Lower lobe of right lung (tissue), 2 donors: Measurements from ENCODE around the gene OARD1. TPM values are rescaled to one million over a fixed set of nuclear protein-coding genes. Genes with fewer than 3 reads are reported as not detected.

Source experiments
- ATAC-seq, 2 donors: fragments of 200-7000 bp; cut with Tn5 transposase; one replicate each; pipeline ENCODE4 v1.9.1; 2020 to 2022; ENCODE audit warnings: mild to moderate bottlenecking in 2 of 2, moderate library complexity in 2 of 2
- DNase-seq: peaks from one replicate; pipeline ENCODE4 v3.0.0-alpha.2; 2020
- H3K27ac ChIP-seq: fragments of 200-600 bp; one replicate; pipeline ENCODE4 v1.8.0; 2022
- H3K27me3 ChIP-seq: fragments of 200-600 bp; one replicate; pipeline ENCODE4 v1.8.0; 2022; ENCODE audit warnings: low read depth
- H3K36me3 ChIP-seq: fragments of 200-600 bp; one replicate; pipeline ENCODE4 v1.8.0; 2022; ENCODE audit warnings: mild to moderate bottlenecking
- H3K4me1 ChIP-seq: fragments of 200-600 bp; one replicate; pipeline ENCODE4 v1.8.0; 2022
- H3K4me3 ChIP-seq: fragments of 200-600 bp; one replicate; pipeline ENCODE4 v1.8.0; 2022; ENCODE audit warnings: mild to moderate bottlenecking
- H3K9me3 ChIP-seq: fragments of 200-600 bp; one replicate; pipeline ENCODE4 v1.8.0; 2022
- intact Hi-C: fragments of 100-400 bp; cut with DNase I; formaldehyde crosslinking; loops from one replicate; pipeline ENCODE4 v1.11.0; 2022
- total RNA-seq: library from RNA; stranded (reverse); fragmentation: NEBNext Ultra II Directional; extraction: Animal tissue kit (Norgen Biotek cat#: 25700); gene quantifications from one replicate; pipeline ENCODE4 v1.2.1, GENCODE V29; 2021
- TF ChIP-seq, protein P1 (sequence below): fragments of 200-600 bp; IDR thresholded peaks from one replicate; pipeline ENCODE4 v1.8.0; 2022; ENCODE audit warnings: antibody characterized with exemption, mild to moderate bottlenecking
- donor health status: DM: no; HTN: yes; CAD: no; lungs with severe emphysema.

The OARD1 gene
- total RNA-seq, 1 donor from 2014 or later = 28.7 TPM

DNA sequence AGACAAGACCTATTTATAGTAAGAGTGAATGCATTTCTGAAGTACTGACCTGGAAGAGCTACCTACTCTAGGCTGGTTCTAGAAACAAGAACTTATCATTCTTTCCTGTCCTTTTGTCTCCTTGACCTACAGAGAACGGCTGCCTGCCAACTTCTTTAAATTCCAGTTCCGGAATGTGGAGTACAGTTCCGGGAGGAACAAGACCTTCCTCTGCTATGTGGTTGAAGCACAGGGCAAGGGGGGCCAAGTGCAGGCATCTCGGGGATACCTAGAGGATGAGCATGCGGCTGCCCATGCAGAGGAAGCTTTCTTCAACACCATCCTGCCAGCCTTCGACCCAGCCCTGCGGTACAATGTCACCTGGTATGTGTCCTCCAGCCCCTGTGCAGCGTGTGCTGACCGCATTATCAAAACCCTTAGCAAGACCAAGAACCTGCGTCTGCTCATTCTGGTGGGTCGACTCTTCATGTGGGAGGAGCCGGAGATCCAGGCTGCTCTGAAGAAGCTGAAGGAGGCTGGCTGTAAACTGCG, 10.9 kb downstream of the OARD1 start:
- intact Hi-C loops = no loop called here
- no peaks in the 10 kb centered on the region for H3K27me3 ChIP-seq

DNA sequence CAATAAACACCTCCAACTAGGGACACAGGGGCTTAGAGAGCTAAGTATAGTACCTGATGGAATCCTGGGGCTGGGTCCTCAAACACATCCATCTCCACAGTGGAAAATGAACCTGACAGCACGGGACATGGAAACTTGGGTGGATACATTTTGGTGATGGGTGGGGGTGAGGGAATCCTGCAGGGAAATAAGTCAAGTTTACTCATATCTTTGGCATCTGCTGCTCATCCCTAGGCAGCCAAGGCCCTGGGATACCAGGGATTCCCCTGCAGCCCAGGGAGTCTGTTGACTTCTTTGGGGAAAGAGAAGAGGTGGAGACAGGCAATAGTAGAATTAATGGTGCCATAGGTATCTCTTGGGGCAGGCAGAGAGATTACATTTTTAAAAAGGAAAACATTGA, 12.6 kb downstream of the OARD1 start:
- ATAC-seq (no peak), DNase-seq (no peak)
- H3K4me1 ChIP-seq = peaks cover 12% of the 10 kb centered on the region
- TF ChIP-seq, protein P1, sequence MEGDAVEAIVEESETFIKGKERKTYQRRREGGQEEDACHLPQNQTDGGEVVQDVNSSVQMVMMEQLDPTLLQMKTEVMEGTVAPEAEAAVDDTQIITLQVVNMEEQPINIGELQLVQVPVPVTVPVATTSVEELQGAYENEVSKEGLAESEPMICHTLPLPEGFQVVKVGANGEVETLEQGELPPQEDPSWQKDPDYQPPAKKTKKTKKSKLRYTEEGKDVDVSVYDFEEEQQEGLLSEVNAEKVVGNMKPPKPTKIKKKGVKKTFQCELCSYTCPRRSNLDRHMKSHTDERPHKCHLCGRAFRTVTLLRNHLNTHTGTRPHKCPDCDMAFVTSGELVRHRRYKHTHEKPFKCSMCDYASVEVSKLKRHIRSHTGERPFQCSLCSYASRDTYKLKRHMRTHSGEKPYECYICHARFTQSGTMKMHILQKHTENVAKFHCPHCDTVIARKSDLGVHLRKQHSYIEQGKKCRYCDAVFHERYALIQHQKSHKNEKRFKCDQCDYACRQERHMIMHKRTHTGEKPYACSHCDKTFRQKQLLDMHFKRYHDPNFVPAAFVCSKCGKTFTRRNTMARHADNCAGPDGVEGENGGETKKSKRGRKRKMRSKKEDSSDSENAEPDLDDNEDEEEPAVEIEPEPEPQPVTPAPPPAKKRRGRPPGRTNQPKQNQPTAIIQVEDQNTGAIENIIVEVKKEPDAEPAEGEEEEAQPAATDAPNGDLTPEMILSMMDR = no peak
- peaks cover 16% of the 10 kb centered on the region for H3K36me3 ChIP-seq
- no peaks in the 10 kb centered on the region for H3K9me3 ChIP-seq
- no peak overlapping the region for H3K4me3 ChIP-seq
- H3K27ac ChIP-seq = no peak overlapping the region
- no peaks in the 10 kb centered on the region for H3K27me3 ChIP-seq
- intact Hi-C loops = no loop called here

More for the DNA sequence above, 10.9 kb downstream of the OARD1 start:
- H3K4me1 ChIP-seq = peaks cover 12% of the 10 kb centered on the region
- DNase-seq (no peak), ATAC-seq (peak; percentile 51 to 54)
- no peak overlapping the region for H3K4me3 ChIP-seq
- H3K9me3 ChIP-seq = no peaks in the 10 kb centered on the region
- H3K27ac ChIP-seq = no peak overlapping the region
- TF ChIP-seq, protein P1 = no peak
- peaks cover 32% of the 10 kb centered on the region for H3K36me3 ChIP-seq

DNA sequence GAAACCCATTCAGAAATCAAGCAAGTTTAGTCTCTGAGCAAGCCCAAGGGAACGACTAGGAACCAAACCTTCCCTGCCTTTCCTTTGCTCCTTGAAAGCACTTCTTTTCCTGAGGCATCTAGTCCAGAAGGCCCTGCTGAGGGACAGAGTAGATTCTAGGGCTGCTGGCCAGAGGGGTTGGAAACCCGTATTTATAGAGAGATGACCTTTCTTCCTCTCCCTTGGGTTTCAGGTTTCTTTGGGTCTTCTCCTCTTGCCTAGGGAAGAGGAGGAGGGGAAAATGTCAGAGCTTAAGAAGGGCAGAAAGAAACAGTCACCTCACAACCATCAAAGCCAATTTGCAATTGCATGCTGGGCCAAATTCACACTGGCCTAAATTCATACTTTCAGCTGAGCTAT, 13.4 kb downstream of the OARD1 start:
- ATAC-seq = no peak
- Histone ChIP-seq H3K36me3 (peaks cover 8% of the 10 kb centered on the region), H3K4me1 (peaks cover 12% of the 10 kb centered on the region), H3K27ac (no peak overlapping the region), H3K4me3 (no peak overlapping the region), H3K27me3 (no peaks in the 10 kb centered on the region), H3K9me3 (no peaks in the 10 kb centered on the region)
- TF ChIP-seq, protein P1 = no peak
- DNase-seq = no peak
- intact Hi-C loops = no loop called here

DNA sequence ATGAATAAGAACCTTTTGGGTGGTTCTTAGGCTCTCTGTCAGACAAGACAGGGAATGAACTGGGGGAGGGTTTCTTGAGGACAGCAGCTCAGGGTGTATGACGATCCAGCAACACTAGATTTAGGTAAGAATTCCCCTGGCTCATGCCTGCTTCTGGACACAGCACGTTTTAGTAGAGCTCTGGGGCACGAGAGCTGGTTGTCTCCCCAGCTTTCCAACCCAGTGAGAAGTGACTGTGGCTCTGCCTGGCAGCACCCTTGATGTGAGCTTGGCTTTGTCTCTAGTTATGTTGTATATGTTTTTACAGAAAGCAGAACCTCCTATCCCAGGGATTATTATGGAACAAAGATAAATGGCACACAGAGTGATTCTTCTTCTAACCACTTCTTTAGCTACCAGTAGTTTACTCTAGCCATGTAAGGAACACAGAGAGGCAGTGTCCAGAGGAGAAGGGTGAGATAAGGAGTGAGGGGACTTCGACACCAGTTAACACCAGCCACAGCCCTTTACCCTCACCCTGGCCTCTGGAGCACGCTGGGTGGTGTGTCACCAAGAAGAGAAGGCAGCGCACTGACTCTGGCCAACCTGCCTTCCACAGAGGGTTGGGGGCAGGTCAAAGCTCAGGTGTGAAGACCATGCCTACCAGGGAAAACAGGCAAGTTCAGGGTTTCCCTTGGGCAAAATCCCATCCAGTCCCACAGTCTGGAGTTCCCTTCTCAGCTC, 15.2 kb downstream of the OARD1 start:
- no peak overlapping the region for H3K4me3 ChIP-seq
- no peaks in the 10 kb centered on the region for H3K9me3 ChIP-seq
- peaks cover 15% of the 10 kb centered on the region for H3K4me1 ChIP-seq
- ATAC-seq (no peak), DNase-seq (no peak)
- no peak overlapping the region for H3K27ac ChIP-seq
- intact Hi-C loops = no loop called here
- no peaks in the 10 kb centered on the region for H3K27me3 ChIP-seq
- H3K36me3 ChIP-seq = peaks cover 7% of the 10 kb centered on the region
- TF ChIP-seq, protein P1 = no peak

GRCh38 chr6:41055149-41055548, 17.0 kb downstream of the OARD1 start:
- DNase-seq (no peak), ATAC-seq (no peak)
- Histone ChIP-seq H3K27me3 (no peaks in the 10 kb centered on the region), H3K9me3 (no peaks in the 10 kb centered on the region), H3K4me3 (no peak overlapping the region), H3K4me1 (peaks cover 11% of the 10 kb centered on the region), H3K27ac (no peak overlapping the region), H3K36me3 (no peaks in the 10 kb centered on the region)
- intact Hi-C loops = no loop called here
- TF ChIP-seq, protein P1 = no peak
